Neuronal stem cell (in vitro differentiated cells): ENCODE results near the gene PRLR.

Source experiments
- DNase-seq: peaks from one replicate; pipeline ENCODE4 v3.0.0-alpha.2; 2013; ENCODE audit warnings: low spot score
- H2AFZ ChIP-seq: one replicate; pipeline ENCODE4 v1.6.1; 2013; ENCODE audit warnings: mild to moderate bottlenecking, low read length, inconsistent platforms
- H2AK5ac ChIP-seq: 2 replicates; pipeline ENCODE4 v1.6.1; 2013; ENCODE audit warnings: low read depth, mild to moderate bottlenecking, inconsistent platforms, low read length, moderate library complexity, mixed read lengths
- H2BK120ac ChIP-seq: 2 replicates; pipeline ENCODE4 v1.6.1; 2013; ENCODE audit warnings: low read depth, mild to moderate bottlenecking, inconsistent platforms, low read length, moderate library complexity, mixed read lengths
- H2BK12ac ChIP-seq: one replicate; pipeline ENCODE4 v1.6.1; 2013; ENCODE audit warnings: low read length, inconsistent platforms
- H2BK15ac ChIP-seq: 2 replicates; pipeline ENCODE4 v1.6.1; 2013; ENCODE audit warnings: mild to moderate bottlenecking, low read length, inconsistent platforms, mixed read lengths
- H2BK5ac ChIP-seq: one replicate; pipeline ENCODE4 v1.6.1; 2013; ENCODE audit warnings: inconsistent platforms, mild to moderate bottlenecking, low read length, moderate library complexity
- H3K14ac ChIP-seq: one replicate; pipeline ENCODE4 v1.6.1; 2013; ENCODE audit warnings: low read length, inconsistent platforms
- H3K18ac ChIP-seq: 2 replicates; pipeline ENCODE4 v1.6.1; 2013; ENCODE audit warnings: low read length, inconsistent platforms
- H3K23ac ChIP-seq: 2 replicates; pipeline ENCODE4 v1.6.1; 2013; ENCODE audit warnings: low read depth, mild to moderate bottlenecking, mixed read lengths, low read length, inconsistent platforms; ENCODE audit not compliant: poor library complexity
- H3K27ac ChIP-seq: replicated peaks from 3 replicates; pipeline ENCODE4 v1.5.1; 2013; ENCODE audit warnings: low read length, inconsistent platforms
- H3K27me3 ChIP-seq, 3 experiments: 2 replicates each; pipeline ENCODE4 v1.6.1; 2013; ENCODE audit warnings: low read length in 3 of 3, mild to moderate bottlenecking in 2 of 3, inconsistent platforms in 1 of 3, low read depth in 1 of 3, mixed read lengths in 1 of 3, moderate library complexity in 1 of 3; ENCODE audit not compliant: control insufficient read depth in 3 of 3, insufficient read depth in 3 of 3
- H3K36me3 ChIP-seq, 2 donors: replicated peaks in 1 of 2; 2 replicates each; pipeline ENCODE4 v1.6.1; 2013; ENCODE audit warnings: low read length in 2 of 2; ENCODE audit not compliant: control insufficient read depth in 2 of 2, insufficient read depth in 2 of 2
- H3K4ac ChIP-seq: 2 replicates; pipeline ENCODE4 v1.6.1; 2013; ENCODE audit warnings: inconsistent platforms, mild to moderate bottlenecking, low read length, moderate library complexity
- H3K4me1 ChIP-seq, 2 donors: 1 replicate in 1 of 2; 2 replicates in 1 of 2; pipeline ENCODE4 v1.6.1; 2013; ENCODE audit warnings: low read length in 2 of 2, low read depth in 1 of 2; ENCODE audit not compliant: control insufficient read depth in 2 of 2, insufficient read depth in 1 of 2
- H3K4me2 ChIP-seq: one replicate; pipeline ENCODE4 v1.6.1; 2013; ENCODE audit warnings: mild to moderate bottlenecking, low read length, inconsistent platforms; ENCODE audit not compliant: insufficient read depth, poor library complexity, severe bottlenecking
- H3K4me3 ChIP-seq, 2 donors: 2 replicates each; pipeline ENCODE4 v1.5.1; 2013; ENCODE audit warnings: low read length in 2 of 2, mild to moderate bottlenecking in 2 of 2, inconsistent platforms in 1 of 2, moderate library complexity in 1 of 2
- H3K79me1 ChIP-seq: one replicate; pipeline ENCODE4 v1.6.1; 2013; ENCODE audit warnings: low read depth, mild to moderate bottlenecking, inconsistent platforms, low read length, moderate library complexity
- H3K9ac ChIP-seq: one replicate; pipeline ENCODE4 v1.6.1; 2013; ENCODE audit warnings: mild to moderate bottlenecking, low read depth, low read length, inconsistent platforms; ENCODE audit not compliant: poor library complexity
- H3K9me3 ChIP-seq, 2 donors: replicated peaks in 1 of 2; 2 replicates each; pipeline versions ENCODE3 to v1.6.1; 2013; ENCODE audit warnings: low read length in 2 of 2, mild to moderate bottlenecking in 2 of 2, inconsistent platforms in 1 of 2, low read depth in 1 of 2, mixed read lengths in 1 of 2, moderate library complexity in 1 of 2; ENCODE audit not compliant: control insufficient read depth in 2 of 2, insufficient read depth in 1 of 2
- H4K8ac ChIP-seq: one replicate; pipeline ENCODE4 v1.6.1; 2013; ENCODE audit warnings: low read depth, mild to moderate bottlenecking, inconsistent platforms, low read length, moderate library complexity
- H4K91ac ChIP-seq: one replicate; pipeline ENCODE4 v1.6.1; 2013; ENCODE audit warnings: low read length, low read depth, mild to moderate bottlenecking, inconsistent platforms; ENCODE audit not compliant: poor library complexity
- WGBS, 2 donors: extraction: QIAGEN DNeasy Blood & Tissue Kit; methylation state at CpG; one replicate each; pipeline ENCODE4 v1.1.7; 2013; ENCODE audit warnings: missing lambda C conversion rate in 2 of 2, mixed read lengths in 1 of 2; ENCODE audit not compliant: insufficient read length in 2 of 2, insufficient replicate concordance in 1 of 2; ENCODE audit errors: extremely low coverage in 2 of 2; 5-methylcytosine and 5-hydroxymethylcytosine counted together

The PRLR gene

GRCh38 chr5:35182486-35182885, 47.8 kb downstream of the PRLR start:
- Histone ChIP-seq H3K23ac (no peak overlapping the region), H3K4me1 (peaks cover 0 to 1% of the 10 kb centered on the region in 2 donors), H2BK12ac (no peak overlapping the region), H2AK5ac (no peak overlapping the region), H3K18ac (no peak overlapping the region), H3K4me2 (no peak overlapping the region), H3K9ac (no peak overlapping the region), H3K36me3 (no peaks in the 10 kb centered on the region), H3K79me1 (no peaks in the 10 kb centered on the region), H3K9me3 (no peaks in the 10 kb centered on the region), H3K4me3 (no peak overlapping the region), H4K8ac (no peak overlapping the region), H3K27me3 (no peaks in the 10 kb centered on the region), H3K14ac (no peak overlapping the region), H2AFZ (no peak overlapping the region), H3K27ac (no peak overlapping the region), H2BK120ac (no peak overlapping the region), H2BK15ac (no peak overlapping the region), H3K4ac (no peak overlapping the region), H2BK5ac (no peak overlapping the region), H4K91ac (no peak overlapping the region)
- no CpG with 5 or more reads among the region's 1 CpG for WGBS, 2 donors
- no peak for DNase-seq

GRCh38 chr5:35180046-35180445, 50.2 kb downstream of the PRLR start:
- Histone ChIP-seq H3K14ac (no peak overlapping the region), H2AK5ac (no peak overlapping the region), H2BK120ac (no peak overlapping the region), H2AFZ (no peak overlapping the region), H2BK12ac (no peak overlapping the region), H3K4ac (no peak overlapping the region), H3K4me3 (no peak overlapping the region), H3K18ac (no peak overlapping the region), H4K8ac (no peak overlapping the region), H2BK15ac (no peak overlapping the region), H3K4me2 (no peak overlapping the region), H3K79me1 (no peaks in the 10 kb centered on the region), H3K4me1 (peaks cover 0 to 1% of the 10 kb centered on the region in 2 donors), H3K9ac (no peak overlapping the region), H2BK5ac (no peak overlapping the region), H4K91ac (no peak overlapping the region), H3K9me3 (no peaks in the 10 kb centered on the region), H3K27ac (no peak overlapping the region), H3K27me3 (no peaks in the 10 kb centered on the region), H3K36me3 (no peaks in the 10 kb centered on the region), H3K23ac (no peak overlapping the region)
- no peak for DNase-seq
- WGBS, 2 donors: no CpG with 5 or more reads among the region's 7 CpGs

GRCh38 chr5:35177783-35178182, 52.5 kb downstream of the PRLR start:
- no CpG with 5 or more reads among the region's 3 CpGs for WGBS, 2 donors
- Histone ChIP-seq H2AFZ (no peak overlapping the region), H3K27me3 (no peaks in the 10 kb centered on the region), H3K14ac (no peak overlapping the region), H2BK120ac (no peak overlapping the region), H3K9me3 (no peaks in the 10 kb centered on the region), H3K23ac (no peak overlapping the region), H3K4me1 (no peaks in the 10 kb centered on the region), H3K18ac (no peak overlapping the region), H3K9ac (no peak overlapping the region), H2BK15ac (no peak overlapping the region), H3K27ac (no peak overlapping the region), H4K91ac (no peak overlapping the region), H3K79me1 (no peaks in the 10 kb centered on the region), H2BK12ac (no peak overlapping the region), H3K4me2 (no peak overlapping the region), H2BK5ac (no peak overlapping the region), H3K36me3 (no peaks in the 10 kb centered on the region), H3K4ac (no peak overlapping the region), H4K8ac (no peak overlapping the region), H3K4me3 (no peak overlapping the region), H2AK5ac (no peak overlapping the region)
- DNase-seq: no peak

- Histone ChIP-seq H3K27me3 (no peaks in the 10 kb centered on the region), H4K8ac (no peak overlapping the region), H3K9me3 (no peaks in the 10 kb centered on the region), H3K4me2 (no peak overlapping the region), H3K18ac (no peak overlapping the region), H3K9ac (no peak overlapping the region), H3K14ac (no peak overlapping the region), H3K36me3 (no peaks in the 10 kb centered on the region), H2BK15ac (no peak overlapping the region), H3K4ac (no peak overlapping the region), H2BK120ac (no peak overlapping the region), H3K27ac (no peak overlapping the region), H3K4me3 (no peak overlapping the region), H3K4me1 (no peaks in the 10 kb centered on the region), H2AFZ (no peak overlapping the region), H2BK5ac (no peak overlapping the region), H3K23ac (no peak overlapping the region), H2AK5ac (no peak overlapping the region), H4K91ac (no peak overlapping the region), H2BK12ac (no peak overlapping the region), H3K79me1 (no peaks in the 10 kb centered on the region)
- no CpG with 5 or more reads among the region's 5 CpGs for WGBS, 2 donors
- no peak for DNase-seq
These were observed 57.8 kb downstream of the PRLR start for GRCh38 chr5:35172533-35172932.
